Breast epithelium (tissue), 4 donors: ENCODE data around the gene BTBD6. TPM values are rescaled to one million over a fixed set of nuclear protein-coding genes. Genes with fewer than 3 reads are reported as not detected.

Experiments used
- DNase-seq, 2 donors: peaks; one replicate each; pipeline ENCODE4 v3.0.0-alpha.2; 2019; ENCODE audit warnings: low spot score in 2 of 2
- H3K27ac ChIP-seq, 2 donors: fragments of 200-600 bp; sonication (generic) in 1 of 2; one replicate each; pipeline ENCODE4 v1.5.1; 2016 to 2019; ENCODE audit warnings: mild to moderate bottlenecking in 1 of 2
- H3K27me3 ChIP-seq, 2 donors: fragments of 200-600 bp; sonication (generic) in 1 of 2; one replicate each; pipeline versions ENCODE4 v1.5.1 to v1.6.0; 2017 to 2019; ENCODE audit warnings: control low read depth in 1 of 2, mild to moderate bottlenecking in 1 of 2
- H3K36me3 ChIP-seq: fragments of 200-600 bp; one replicate; pipeline ENCODE4 v1.5.1; 2019
- H3K4me1 ChIP-seq, 2 donors: fragments of 200-600 bp; sonication (generic); one replicate each; pipeline ENCODE4 v1.5.1; 2016 to 2019; ENCODE audit warnings: control low read depth in 1 of 2
- H3K4me3 ChIP-seq, 3 donors: fragments of 200-600 bp; sonication (generic); 1 replicate in 2 of 3; 2 replicates in 1 of 3; pipeline ENCODE4 v1.5.1; 2016 to 2019; ENCODE audit warnings: mild to moderate bottlenecking in 3 of 3, moderate library complexity in 2 of 3
- H3K9me3 ChIP-seq, 2 donors: fragments of 200-600 bp; sonication (generic) in 1 of 2; one replicate each; pipeline ENCODE4 v1.5.1; 2016 to 2019; ENCODE audit warnings: control low read depth in 1 of 2
- POLR2A ChIP-seq: fragments of 450-650 bp; IDR thresholded peaks from one replicate; pipeline ENCODE4 v1.6.1; 2016; ENCODE audit warnings: antibody characterized with exemption, mild to moderate bottlenecking, moderate library complexity
- POLR2AphosphoS5 ChIP-seq, 3 donors: sonication (generic); formaldehyde crosslinking; IDR thresholded peaks; one replicate each; pipeline ENCODE4 v1.6.1; 2017; ENCODE audit warnings: antibody characterized with exemption in 3 of 3
- intact Hi-C: fragments of 100-400 bp; cut with DNase I; formaldehyde crosslinking; loops from one replicate; pipeline ENCODE4 v1.15.1; 2023; ENCODE audit warnings: low total_unique reads
- total RNA-seq, 3 donors: library from RNA; depleted of rRNA; stranded (reverse); fragments of >200 nt; gene quantifications; one replicate each; pipeline ENCODE4 v1.1.0, GENCODE V29; 2016
- TF ChIP-seq, protein P1 (sequence below), 3 donors: fragments of 450-650 bp; IDR thresholded peaks; one replicate each; pipeline ENCODE4 v1.5.1; 2016 to 2017; ENCODE audit warnings: antibody characterized with exemption in 3 of 3, mild to moderate bottlenecking in 3 of 3, moderate library complexity in 3 of 3

Gene BTBD6
- total RNA-seq, result 10 to 100 TPM; 37.0 to 86.1 (median 41.0) TPM

DNA sequence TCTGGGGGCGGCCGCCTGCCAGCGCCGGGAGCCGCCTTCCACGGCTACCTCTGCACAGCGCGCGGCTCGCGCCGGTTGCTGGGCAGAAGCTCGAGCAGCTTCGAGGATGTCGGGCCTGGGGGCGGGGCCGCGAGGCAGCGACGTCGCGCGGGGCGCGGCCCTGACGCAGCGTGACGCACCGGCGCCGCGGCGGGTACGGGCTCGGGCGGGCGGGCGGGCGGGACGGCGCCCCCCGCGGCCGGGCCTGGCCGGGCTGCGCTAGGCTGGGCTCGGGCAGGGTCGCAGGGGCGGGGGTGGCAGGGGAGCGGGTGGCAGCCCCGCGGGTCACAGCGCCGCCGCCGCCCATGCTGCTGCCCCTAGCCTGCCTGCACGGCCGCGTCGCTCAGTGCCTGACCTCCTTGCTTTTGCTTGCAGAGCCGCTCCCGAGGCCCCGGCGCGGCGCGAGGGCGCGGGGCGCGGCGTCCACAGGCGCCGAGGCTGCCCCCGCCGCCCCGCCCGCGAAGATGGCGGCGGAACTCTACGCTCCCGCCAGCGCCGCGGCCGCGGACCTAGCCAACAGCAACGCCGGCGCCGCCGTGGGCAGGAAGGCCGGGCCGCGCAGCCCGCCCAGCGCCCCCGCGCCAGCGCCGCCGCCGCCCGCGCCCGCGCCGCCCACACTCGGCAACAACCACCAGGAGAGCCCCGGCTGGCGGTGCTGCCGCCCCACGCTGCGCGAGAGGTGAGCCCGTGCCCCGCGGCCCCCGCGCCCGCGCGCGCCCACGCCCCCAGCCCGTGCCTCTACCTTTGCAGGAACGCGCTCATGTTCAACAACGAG, at the start of gene BTBD6:
Gene BTBD6 (plus strand): TSS at position 166 of the 814 bp plus-strand sequence. CDS start 179 bp downstream, at position 345.
- peak; percentile 74 to 82 for DNase-seq
- Histone ChIP-seq H3K27ac (peak within 1 kb of the TSS; percentile 87 to 99), H3K36me3 (no peaks in the 10 kb centered on the region), H3K4me3 (peak within 1 kb of the TSS; percentile 51 to 88 (median 67)), H3K27me3 (no peaks in the 10 kb centered on the region), H3K4me1 (peaks cover 8 to 10% of the 10 kb centered on the region in 2 donors), H3K9me3 (no peaks in the 10 kb centered on the region)
- TF ChIP-seq POLR2AphosphoS5 (IDR thresholded peaks at IDR 0.05), result peak in 2 of 3 donors; percentile 16 to 37
- TF ChIP-seq POLR2A, result no peak
- TF ChIP-seq, protein P1, sequence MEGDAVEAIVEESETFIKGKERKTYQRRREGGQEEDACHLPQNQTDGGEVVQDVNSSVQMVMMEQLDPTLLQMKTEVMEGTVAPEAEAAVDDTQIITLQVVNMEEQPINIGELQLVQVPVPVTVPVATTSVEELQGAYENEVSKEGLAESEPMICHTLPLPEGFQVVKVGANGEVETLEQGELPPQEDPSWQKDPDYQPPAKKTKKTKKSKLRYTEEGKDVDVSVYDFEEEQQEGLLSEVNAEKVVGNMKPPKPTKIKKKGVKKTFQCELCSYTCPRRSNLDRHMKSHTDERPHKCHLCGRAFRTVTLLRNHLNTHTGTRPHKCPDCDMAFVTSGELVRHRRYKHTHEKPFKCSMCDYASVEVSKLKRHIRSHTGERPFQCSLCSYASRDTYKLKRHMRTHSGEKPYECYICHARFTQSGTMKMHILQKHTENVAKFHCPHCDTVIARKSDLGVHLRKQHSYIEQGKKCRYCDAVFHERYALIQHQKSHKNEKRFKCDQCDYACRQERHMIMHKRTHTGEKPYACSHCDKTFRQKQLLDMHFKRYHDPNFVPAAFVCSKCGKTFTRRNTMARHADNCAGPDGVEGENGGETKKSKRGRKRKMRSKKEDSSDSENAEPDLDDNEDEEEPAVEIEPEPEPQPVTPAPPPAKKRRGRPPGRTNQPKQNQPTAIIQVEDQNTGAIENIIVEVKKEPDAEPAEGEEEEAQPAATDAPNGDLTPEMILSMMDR (IDR thresholded peaks at IDR 0.05), result peak in 1 of 3 donors; percentile 12
- intact Hi-C loops, result loop anchor here (10.0 kb wide), 1 partner anchor 66 kb away; the partner anchor contains the start of gene PACS2

DNA sequence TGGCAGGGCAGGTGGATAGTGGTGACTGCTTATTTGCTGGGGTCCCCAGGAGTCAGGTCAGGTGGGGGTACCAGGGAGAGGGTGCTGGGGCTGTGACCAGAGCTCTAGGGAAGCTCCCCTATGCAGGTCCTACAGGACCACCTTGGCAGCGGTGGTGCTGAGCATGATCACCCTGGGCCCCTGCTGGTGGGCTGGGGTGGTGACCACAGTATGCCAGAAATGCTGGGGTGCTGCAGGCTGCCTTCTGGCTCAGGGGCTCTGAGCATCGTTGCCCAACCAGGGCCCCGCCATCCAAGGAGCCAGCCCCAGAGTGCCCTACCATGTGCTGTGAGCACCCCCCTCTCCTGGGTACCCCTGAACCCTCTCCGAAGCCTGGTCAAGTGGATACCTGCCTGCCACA, 49.7 kb upstream of the BTBD6 start:
- TF ChIP-seq, protein P1 (IDR thresholded peaks at IDR 0.05), result no peak
- no peak for TF ChIP-seq POLR2A
- no peak for TF ChIP-seq POLR2AphosphoS5 (IDR thresholded peaks at IDR 0.05)
- peak overlapping the region in 1 of 2 donors; percentile 63 for H3K27ac ChIP-seq

GRCh38 chr14:105199093-105199492, 49.2 kb upstream of the BTBD6 start:
- TF ChIP-seq POLR2A (no peak), POLR2AphosphoS5 (IDR thresholded peaks at IDR 0.05) (no peak)
- TF ChIP-seq, protein P1 (IDR thresholded peaks at IDR 0.05), result no peak
- Histone ChIP-seq H3K4me3 (no peak overlapping the region), H3K9me3 (no peaks in the 10 kb centered on the region), H3K4me1 (peaks cover 6 to 19% of the 10 kb centered on the region in 2 donors), H3K27me3 (peaks cover 9 to 58% of the 10 kb centered on the region in 2 donors), H3K27ac (peak overlapping the region in 1 of 2 donors; percentile 63), H3K36me3 (no peaks in the 10 kb centered on the region)
- no peak for DNase-seq
- intact Hi-C loops, result no loop called here

More for the DNA sequence above, 49.7 kb upstream of the BTBD6 start:
- Histone ChIP-seq H3K9me3 (no peaks in the 10 kb centered on the region), H3K36me3 (no peaks in the 10 kb centered on the region), H3K4me1 (peaks cover 6 to 22% of the 10 kb centered on the region in 2 donors), H3K4me3 (no peak overlapping the region), H3K27me3 (peaks cover 9 to 58% of the 10 kb centered on the region in 2 donors)
- DNase-seq, result no peak
- intact Hi-C loops, result no loop called here

- Histone ChIP-seq H3K9me3 (no peaks in the 10 kb centered on the region), H3K27ac (no peak overlapping the region), H3K4me3 (no peak overlapping the region), H3K4me1 (peaks cover 6 to 17% of the 10 kb centered on the region in 2 donors), H3K36me3 (no peaks in the 10 kb centered on the region), H3K27me3 (peaks cover 7 to 58% of the 10 kb centered on the region in 2 donors)
- intact Hi-C loops, result no loop called here
- no peak for DNase-seq
- TF ChIP-seq POLR2A (no peak), POLR2AphosphoS5 (IDR thresholded peaks at IDR 0.05) (no peak)
- TF ChIP-seq, protein P1 (IDR thresholded peaks at IDR 0.05), result no peak
Measured at GRCh38 chr14:105200074-105200473, 48.3 kb upstream of the BTBD6 start.

DNA sequence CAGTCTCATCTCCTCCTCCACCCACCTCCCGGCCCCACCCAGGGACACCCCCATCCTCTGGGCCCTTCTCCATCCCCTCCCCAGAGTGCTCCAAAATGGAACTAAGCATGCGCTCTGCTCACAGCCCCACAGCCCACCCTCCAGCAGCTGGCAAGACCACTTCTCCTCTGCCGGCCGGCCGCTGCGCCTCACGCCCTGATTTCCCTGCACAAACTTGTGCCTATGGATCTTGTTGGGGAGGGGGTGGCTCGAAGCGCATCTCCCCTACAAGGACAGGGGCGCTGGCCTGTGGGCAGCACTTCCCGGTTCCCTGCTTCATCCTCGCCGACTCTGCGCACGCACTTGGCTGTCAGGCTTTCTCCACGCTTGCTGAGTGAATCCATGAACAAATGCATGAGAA, 47.7 kb upstream of the BTBD6 start:
- no peaks in the 10 kb centered on the region for H3K36me3 ChIP-seq
- no peak for DNase-seq
- no peaks in the 10 kb centered on the region for H3K9me3 ChIP-seq
- H3K27ac ChIP-seq, result no peak overlapping the region
- intact Hi-C loops, result no loop called here
- TF ChIP-seq POLR2A, result no peak
- TF ChIP-seq, protein P1 (IDR thresholded peaks at IDR 0.05), result no peak
- H3K4me1 ChIP-seq, result peaks cover 6 to 23% of the 10 kb centered on the region in 2 donors
- H3K4me3 ChIP-seq, result no peak overlapping the region
- peaks cover 5 to 58% of the 10 kb centered on the region in 2 donors for H3K27me3 ChIP-seq
